Measurements from ENCODE around the gene C15orf39.
"Not testable (repeated sequence)": the region's sequence is repeated elsewhere in the genome, so short reads cannot be mapped to it uniquely, and the experiment has no call there.

The C15orf39 gene

GRCh38 chr15:75230551-75231371, 29.1 kb downstream of the C15orf39 start:
- FAIRE-seq: no peak
- no peak for DNase-seq (ENCODE audit: low spot score)

GRCh38 chr15:75231836-75232235, 30.2 kb downstream of the C15orf39 start:
- no peak for FAIRE-seq
- DNase-seq (ENCODE audit: low spot score): no peak

DNA sequence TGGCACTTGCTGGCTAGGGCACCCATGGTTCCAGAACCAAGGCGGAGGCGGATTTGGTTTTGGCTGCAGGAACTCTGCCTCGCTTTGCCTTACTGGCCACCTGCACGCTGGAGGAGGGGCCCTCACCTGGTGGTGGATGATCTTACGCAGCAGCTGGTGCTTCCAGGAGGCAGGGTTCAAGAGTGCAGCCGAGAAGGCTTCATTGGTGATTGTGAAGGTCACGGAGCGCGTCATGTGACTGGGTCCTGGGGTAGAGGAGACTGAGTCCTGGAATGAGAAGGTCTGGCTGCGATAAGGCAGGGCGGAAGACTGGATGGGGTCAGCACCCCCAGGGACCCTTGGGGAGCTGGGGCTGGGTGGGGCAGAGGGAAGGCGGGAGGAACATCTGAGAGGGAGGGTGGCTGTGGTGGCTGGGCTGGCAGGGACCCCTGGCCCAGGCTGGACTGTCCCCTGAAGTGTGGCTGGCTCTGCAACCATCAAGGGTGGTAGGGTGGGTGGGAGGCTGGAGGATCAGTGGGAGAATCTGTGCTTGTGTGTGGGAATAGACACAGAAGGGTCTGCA, 30.7 kb downstream of the C15orf39 start:
- peak; percentile 76 for FAIRE-seq
- DNase-seq (ENCODE audit: low spot score): no peak

DNA sequence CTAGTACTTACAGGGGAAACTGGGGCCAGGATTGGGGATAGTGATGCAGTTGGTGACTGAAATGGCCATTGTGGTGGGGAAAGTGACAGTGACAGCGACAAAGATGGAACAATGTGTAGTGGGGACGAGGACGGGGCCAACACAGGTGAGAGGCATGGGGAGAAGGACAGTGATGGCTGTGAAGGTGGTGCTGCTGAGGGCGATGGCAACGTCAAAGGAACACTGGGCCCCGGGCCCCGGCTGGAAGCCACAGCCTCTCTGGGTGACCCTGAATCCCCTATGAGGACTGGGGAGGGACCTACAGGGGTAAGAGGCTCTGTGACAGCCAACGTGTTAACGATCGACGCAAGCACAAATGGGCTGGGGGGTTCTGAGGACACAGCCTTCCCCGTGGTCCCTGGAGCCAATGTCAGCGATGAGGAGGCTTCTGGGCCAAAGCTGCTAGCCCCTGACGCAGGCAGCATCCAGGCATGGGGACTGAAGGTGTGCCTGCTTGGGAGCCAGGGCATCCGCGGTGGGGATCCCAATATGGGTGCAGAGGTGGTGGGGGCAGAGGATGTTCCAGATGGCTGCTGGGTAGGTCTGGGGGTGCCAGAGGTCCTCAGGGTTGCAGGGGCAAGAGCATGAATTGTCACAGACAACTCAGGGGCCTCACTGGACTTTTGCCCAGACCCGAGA, 31.3 kb downstream of the C15orf39 start:
- FAIRE-seq (no peak), DNase-seq (ENCODE audit: low spot score) (no peak)

- FAIRE-seq (no peak), DNase-seq (ENCODE audit: low spot score) (no peak)
These were observed 32.0 kb downstream of the C15orf39 start for GRCh38 chr15:75233504-75234190.

DNA sequence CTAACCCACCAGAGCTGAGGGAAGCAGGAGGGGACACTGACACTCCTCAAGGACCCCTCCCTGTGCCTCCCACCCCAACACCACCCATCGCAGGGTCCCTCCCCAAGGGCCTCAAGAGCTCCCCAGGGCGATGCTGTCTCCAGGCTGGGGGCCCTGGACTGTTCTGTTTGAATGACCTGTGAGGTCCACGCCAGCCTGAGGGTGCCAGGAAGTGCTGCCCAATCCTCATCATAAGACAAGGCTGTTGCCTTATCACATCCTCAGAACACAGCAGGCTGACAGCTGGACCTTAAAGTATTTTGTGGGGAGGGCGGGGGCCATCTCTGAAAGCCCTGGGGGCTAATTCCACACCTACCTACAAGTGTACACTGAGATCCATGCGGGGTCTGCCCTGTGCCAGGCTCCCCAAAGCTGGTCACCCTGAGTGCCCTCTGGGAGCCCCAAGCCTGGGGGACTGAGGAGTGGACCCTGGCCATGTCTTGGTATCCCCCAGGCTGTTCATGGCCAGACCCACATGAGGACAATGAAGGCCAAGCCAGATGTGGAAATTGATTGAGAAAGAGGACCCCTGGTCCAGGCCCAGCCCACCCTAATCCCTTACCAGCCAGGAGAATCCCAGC, 32.6 kb downstream of the C15orf39 start:
- no peak for FAIRE-seq
- no peak for DNase-seq (ENCODE audit: low spot score)

GRCh38 chr15:75235051-75235673, 33.5 kb downstream of the C15orf39 start:
- FAIRE-seq: no peak
- no peak for DNase-seq (ENCODE audit: low spot score)

- FAIRE-seq: no peak
- DNase-seq (ENCODE audit: low spot score): no peak
These were observed 34.4 kb downstream of the C15orf39 start for GRCh38 chr15:75235760-75236729.

DNA sequence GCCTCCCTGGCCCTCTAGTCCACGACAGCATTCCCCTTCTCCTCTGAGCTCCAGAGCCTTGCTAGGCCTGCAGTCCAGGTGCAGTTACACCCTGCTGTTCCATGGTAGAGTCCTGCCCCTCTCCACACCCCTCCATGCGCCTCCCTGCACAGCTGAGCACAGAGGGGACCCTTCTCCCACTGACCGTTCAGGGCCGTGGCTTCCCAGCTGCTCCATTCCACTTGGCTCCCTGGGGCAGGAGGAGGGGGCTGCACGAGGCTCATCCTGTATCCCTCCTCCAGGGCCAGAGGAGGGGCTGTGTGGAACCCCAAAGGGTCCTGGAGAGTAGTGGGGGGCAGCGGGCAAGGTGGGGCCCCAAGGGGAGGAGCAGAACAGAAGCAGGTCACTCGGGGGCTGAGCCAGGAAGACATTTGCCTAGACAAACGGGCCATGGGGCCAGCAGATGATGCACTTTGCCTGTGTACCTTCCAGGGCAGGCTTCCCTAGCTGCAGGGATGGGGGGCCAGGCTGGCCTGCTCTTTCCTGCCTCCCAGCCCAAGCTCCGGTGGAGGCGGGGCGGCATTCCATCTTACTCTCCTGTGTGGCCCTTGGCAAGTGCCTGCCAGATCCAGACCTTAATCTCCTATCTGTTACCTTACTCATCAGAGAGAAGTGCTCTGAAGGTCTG, 35.8 kb downstream of the C15orf39 start:
- FAIRE-seq: no peak
- no peak for DNase-seq (ENCODE audit: low spot score)

DNA sequence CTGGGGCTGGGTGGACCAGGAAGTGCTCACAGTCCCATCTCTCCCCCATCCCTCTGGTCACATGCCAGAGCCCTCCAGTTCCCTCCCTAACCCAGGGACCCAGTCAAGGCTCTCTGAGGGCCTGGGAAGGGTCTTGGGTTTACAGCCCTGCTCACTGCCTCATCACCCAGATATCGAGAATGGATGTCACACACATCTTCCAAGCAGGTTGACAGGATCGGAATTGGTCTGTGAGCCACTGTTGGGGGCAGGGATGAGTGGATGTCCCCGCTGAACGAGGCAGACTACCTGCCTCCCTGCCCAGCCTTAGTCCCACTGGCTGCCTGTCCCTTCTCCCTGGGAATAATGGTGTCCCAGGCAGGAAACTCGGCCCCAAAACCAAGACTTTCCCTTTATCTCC, 36.5 kb downstream of the C15orf39 start:
- no peak for DNase-seq (ENCODE audit: low spot score)
- FAIRE-seq: no peak

DNA sequence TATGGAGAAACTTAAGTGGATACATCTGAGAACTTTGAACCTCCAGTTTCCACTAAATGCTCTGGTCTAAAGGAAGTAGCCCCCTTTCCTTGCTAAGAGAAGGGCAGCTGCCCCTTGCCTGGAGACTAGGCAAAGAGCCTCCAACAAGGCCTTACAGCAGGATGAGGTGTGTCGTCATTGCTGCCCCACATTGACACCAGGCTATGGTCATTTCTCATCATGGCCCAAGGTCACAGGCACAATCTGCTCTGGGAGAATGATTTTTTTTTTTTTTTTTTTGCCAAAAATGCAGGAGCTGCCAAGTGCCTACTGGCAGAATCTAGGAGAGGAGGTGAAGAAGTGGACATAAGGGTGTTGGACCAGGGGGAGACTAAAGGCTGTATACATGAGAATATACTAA, 44.1 kb downstream of the C15orf39 start:
- FAIRE-seq; DNase-seq (ENCODE audit: low spot score): not testable (repeated sequence)

DNA sequence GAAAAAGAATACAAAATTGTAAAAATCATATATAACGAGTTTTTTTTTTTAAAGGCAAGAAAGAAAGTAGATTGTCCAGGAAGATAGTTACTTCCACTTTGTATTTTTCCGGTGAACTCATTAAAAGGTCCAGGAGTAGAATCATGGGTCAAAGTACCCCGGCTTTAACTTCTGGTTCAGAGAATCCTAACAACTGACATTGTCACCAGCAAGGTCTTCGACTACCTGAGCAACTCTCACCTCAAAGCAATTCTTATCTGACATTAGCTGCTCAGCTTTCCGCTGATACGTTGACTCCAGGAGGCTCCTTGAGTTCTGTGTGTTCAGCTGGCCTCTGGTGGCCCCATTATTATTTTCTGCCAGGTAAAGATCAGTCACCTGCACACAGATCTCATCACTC, 47.3 kb downstream of the C15orf39 start:
- DNase-seq (ENCODE audit: low spot score); FAIRE-seq: not testable (repeated sequence)

DNA sequence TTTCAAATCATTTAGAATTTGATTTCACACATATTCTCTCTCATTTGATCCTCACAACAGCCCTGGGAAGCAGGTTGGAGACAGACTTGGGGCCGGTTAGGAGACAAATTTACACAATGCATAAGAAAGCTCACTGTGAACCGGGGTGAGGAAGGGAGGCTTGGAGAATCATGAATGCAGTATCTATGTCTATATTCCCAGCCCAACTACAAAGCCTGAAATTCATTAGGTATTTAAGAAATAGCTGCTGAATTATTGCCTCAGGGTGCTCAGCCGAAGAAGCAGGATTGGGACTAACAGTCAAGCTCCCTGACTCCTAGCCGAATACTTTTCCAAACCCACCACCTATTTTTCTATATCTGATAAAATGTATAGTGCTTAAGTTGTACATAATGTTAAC, 48.0 kb downstream of the C15orf39 start:
- FAIRE-seq (no peak), DNase-seq (ENCODE audit: low spot score) (no peak)

- not testable (repeated sequence) for DNase-seq (ENCODE audit: low spot score); FAIRE-seq
These were observed 49.7 kb downstream of the C15orf39 start for GRCh38 chr15:75251343-75251742.

- FAIRE-seq; DNase-seq (ENCODE audit: low spot score): not testable (repeated sequence)
These were observed 50.6 kb downstream of the C15orf39 start for GRCh38 chr15:75252285-75252684.

GRCh38 chr15:75258034-75258433, 56.4 kb downstream of the C15orf39 start, which contains the start of gene GOLGA6C:
Gene GOLGA6C (plus strand): TSS chr15:75258334. CDS start chr15:75258599, 265 bp downstream.
- DNase-seq (ENCODE audit: low spot score); FAIRE-seq: not testable (repeated sequence)

DNA sequence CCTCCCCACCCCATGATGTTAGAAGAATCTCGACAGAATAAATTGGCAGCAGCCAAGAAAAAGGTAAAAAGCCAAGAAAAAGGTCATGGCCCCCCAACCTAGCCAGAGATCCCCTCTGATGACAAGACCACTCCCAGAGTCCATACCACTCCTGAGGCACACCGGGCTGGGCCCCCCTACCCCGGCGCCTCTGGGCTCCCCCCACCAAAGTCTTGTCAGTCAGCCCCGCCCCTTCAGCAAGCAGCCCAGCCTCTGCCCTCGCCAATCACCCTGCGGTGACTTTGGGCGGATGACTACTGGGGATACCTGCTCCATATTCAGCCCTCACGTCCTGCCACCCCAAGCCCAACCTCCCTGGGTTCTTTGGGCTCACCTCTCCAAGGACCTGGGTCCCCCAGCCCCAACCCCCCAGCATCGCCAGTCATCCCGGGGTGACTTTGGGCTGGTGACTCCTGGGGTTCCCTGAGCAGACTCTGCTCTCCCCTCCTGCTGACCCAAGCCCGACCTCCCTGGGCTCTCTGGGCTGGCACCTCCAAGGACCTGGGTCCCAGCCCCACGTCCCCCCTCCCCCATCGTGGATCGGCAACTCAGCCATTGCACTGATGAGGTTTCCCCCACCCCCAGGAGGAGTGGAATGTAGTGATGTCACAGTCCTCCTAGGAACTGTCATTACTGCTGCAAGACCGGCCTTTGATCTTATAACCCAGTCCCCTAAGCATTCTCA, 57.1 kb downstream of the C15orf39 start:
- FAIRE-seq; DNase-seq (ENCODE audit: low spot score): not testable (repeated sequence)

DNA sequence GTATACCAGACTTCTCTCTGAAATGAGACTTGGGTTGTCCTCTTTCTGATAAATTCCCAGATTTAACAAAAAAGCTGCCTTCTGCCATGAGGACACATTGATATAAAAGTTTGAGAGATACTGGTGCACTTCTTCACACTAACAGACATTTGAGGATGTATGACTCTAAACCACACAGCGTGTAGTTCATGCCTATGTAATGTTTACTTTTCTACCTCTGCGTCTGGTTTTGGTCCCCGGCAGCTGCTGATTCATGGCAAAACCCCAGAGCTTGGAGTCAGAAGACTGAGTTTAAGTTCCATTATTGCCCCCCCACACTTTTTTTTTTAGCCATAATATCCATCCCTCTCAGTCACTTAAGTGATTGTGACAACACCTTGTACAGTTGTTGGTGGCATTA, 58.2 kb downstream of the C15orf39 start:
- not testable (repeated sequence) for DNase-seq (ENCODE audit: low spot score); FAIRE-seq

All from urothelium cell line (cell line).